ENCODE data around the gene LRRC4C. TPM values are rescaled to one million over a fixed set of nuclear protein-coding genes. Genes with fewer than 3 reads are reported as not detected.

LRRC4C gene
- total and polyA plus RNA-seq, 4 experiments from 2014 or later: not detected

DNA sequence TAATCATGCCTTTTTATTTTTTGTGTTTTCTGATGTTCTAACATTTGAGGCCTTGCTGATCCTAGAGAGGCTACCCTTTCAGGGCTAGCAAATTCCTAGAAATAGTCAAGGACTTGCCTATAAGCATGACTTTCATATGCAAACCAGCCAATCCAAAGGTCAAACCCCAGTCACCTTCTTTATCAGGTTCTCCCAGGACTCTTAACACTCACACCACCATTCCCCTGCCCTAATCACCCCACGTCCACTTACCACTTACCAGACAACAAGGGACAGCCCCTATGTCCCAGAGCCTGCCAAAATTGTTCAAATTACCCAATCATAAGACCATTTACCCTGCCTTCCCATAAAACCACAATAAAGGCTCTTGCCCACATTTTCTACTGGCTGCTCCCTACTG is 1339.8 kb downstream of the LRRC4C start:
- Histone ChIP-seq H3K36me3 (ENCODE audit: insufficient read depth, low read length) (no peaks in the 10 kb centered on the region), H3K9me3 (ENCODE audit: control insufficient read depth in 1 of 2, low read length in 2 of 2) (no peaks in the 10 kb centered on the region), H3K4me3 (ENCODE audit: low read length in 2 of 2) (no peak overlapping the region), H3K27me3 (ENCODE audit: insufficient read depth, low read length) (no peaks in the 10 kb centered on the region), H3K27ac (ENCODE audit: low read depth, low read length) (no peak overlapping the region), H3K4me1 (ENCODE audit: insufficient read depth, low read length) (no peaks in the 10 kb centered on the region)
- ChIA-PET CTCF (ENCODE audit: partially characterized antibody) (no interaction called here), POLR2A (ENCODE audit: partially characterized antibody) (no interaction called here)
- no peaks in the 10 kb centered on the region for H3K4me1 Mint-ChIP-seq
- peaks cover 2 to 23% (median 5%) of the 10 kb centered on the region in 8 donors for H3K9me3 Mint-ChIP-seq
- no peak for DNase-seq
- H3K36me3 Mint-ChIP-seq: no peaks in the 10 kb centered on the region
- no peak overlapping the region for H3K4me3 Mint-ChIP-seq
- H3K27me3 Mint-ChIP-seq: no peaks in the 10 kb centered on the region
- H3K27ac Mint-ChIP-seq: no peak overlapping the region
- intact Hi-C loops (cut with micrococcal nuclease): no loop called here

GRCh38 chr11:40118780-40119179 is 1340.7 kb downstream of the LRRC4C start:
- Histone ChIP-seq H3K27me3 (ENCODE audit: insufficient read depth, low read length) (no peaks in the 10 kb centered on the region), H3K36me3 (ENCODE audit: insufficient read depth, low read length) (no peaks in the 10 kb centered on the region), H3K27ac (ENCODE audit: low read depth, low read length) (no peak overlapping the region), H3K4me1 (ENCODE audit: insufficient read depth, low read length) (no peaks in the 10 kb centered on the region), H3K9me3 (ENCODE audit: control insufficient read depth in 1 of 2, low read length in 2 of 2) (no peaks in the 10 kb centered on the region), H3K4me3 (ENCODE audit: low read length in 2 of 2) (no peak overlapping the region)
- no peaks in the 10 kb centered on the region for H3K36me3 Mint-ChIP-seq
- no peak for DNase-seq
- H3K27me3 Mint-ChIP-seq: no peaks in the 10 kb centered on the region
- no peak overlapping the region for H3K4me3 Mint-ChIP-seq
- ChIA-PET CTCF (ENCODE audit: partially characterized antibody) (no interaction called here), POLR2A (ENCODE audit: partially characterized antibody) (no interaction called here)
- intact Hi-C loops (cut with micrococcal nuclease): no loop called here
- H3K27ac Mint-ChIP-seq: no peak overlapping the region
- no peaks in the 10 kb centered on the region for H3K4me1 Mint-ChIP-seq
- peaks cover 2 to 31% (median 8%) of the 10 kb centered on the region in 8 donors for H3K9me3 Mint-ChIP-seq

DNA sequence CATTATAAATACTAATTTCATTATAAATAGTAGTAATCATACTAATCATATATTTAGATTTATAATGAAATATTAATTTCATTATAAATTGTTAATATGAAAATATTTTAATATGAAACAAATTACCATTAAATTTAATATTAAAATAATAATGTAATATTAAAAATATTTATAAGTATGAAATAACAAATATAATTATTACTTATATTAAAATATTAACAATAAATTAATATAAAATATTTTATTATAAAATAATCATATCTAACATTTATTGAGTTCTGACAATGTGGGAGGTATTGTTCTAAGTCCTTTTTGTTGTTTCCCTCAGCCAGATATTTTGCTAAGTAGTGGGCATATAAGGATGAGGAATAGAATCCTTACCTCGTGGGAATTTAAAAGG is 1341.4 kb downstream of the LRRC4C start:
- Mint-ChIP-seq H3K27me3 (no peaks in the 10 kb centered on the region), H3K4me3 (no peak overlapping the region), H3K36me3 (no peaks in the 10 kb centered on the region), H3K27ac (no peak overlapping the region), H3K9me3 (peaks cover 2 to 32% (median 8%) of the 10 kb centered on the region in 8 donors), H3K4me1 (no peaks in the 10 kb centered on the region)
- Histone ChIP-seq H3K27ac (ENCODE audit: low read depth, low read length) (no peak overlapping the region), H3K36me3 (ENCODE audit: insufficient read depth, low read length) (no peaks in the 10 kb centered on the region), H3K9me3 (ENCODE audit: control insufficient read depth in 1 of 2, low read length in 2 of 2) (no peaks in the 10 kb centered on the region), H3K4me3 (ENCODE audit: low read length in 2 of 2) (no peak overlapping the region), H3K27me3 (ENCODE audit: insufficient read depth, low read length) (no peaks in the 10 kb centered on the region), H3K4me1 (ENCODE audit: insufficient read depth, low read length) (no peaks in the 10 kb centered on the region)
- intact Hi-C loops (cut with micrococcal nuclease): no loop called here
- POLR2A ChIA-PET (ENCODE audit: partially characterized antibody): no interaction called here
- CTCF ChIA-PET (ENCODE audit: partially characterized antibody): no interaction called here
- no peak for DNase-seq

GRCh38 chr11:40104941-40105550 is 1354.4 kb downstream of the LRRC4C start:
- H3K36me3 Mint-ChIP-seq: no peaks in the 10 kb centered on the region
- H3K9me3 Mint-ChIP-seq: peaks cover 3 to 41% (median 16%) of the 10 kb centered on the region in 8 donors
- H3K4me3 Mint-ChIP-seq: no peak overlapping the region
- CTCF ChIA-PET (ENCODE audit: partially characterized antibody): no interaction called here
- Histone ChIP-seq H3K4me1 (ENCODE audit: insufficient read depth, low read length) (no peaks in the 10 kb centered on the region), H3K4me3 (ENCODE audit: low read length in 2 of 2) (no peak overlapping the region), H3K27ac (ENCODE audit: low read depth, low read length) (no peak overlapping the region), H3K9me3 (ENCODE audit: control insufficient read depth in 1 of 2, low read length in 2 of 2) (no peaks in the 10 kb centered on the region), H3K27me3 (ENCODE audit: insufficient read depth, low read length) (no peaks in the 10 kb centered on the region), H3K36me3 (ENCODE audit: insufficient read depth, low read length) (no peaks in the 10 kb centered on the region)
- intact Hi-C loops (cut with micrococcal nuclease): no loop called here
- H3K27me3 Mint-ChIP-seq: no peaks in the 10 kb centered on the region
- no peak overlapping the region for H3K27ac Mint-ChIP-seq
- DNase-seq: no peak
- no peaks in the 10 kb centered on the region for H3K4me1 Mint-ChIP-seq
- POLR2A ChIA-PET (ENCODE audit: partially characterized antibody): no interaction called here

DNA sequence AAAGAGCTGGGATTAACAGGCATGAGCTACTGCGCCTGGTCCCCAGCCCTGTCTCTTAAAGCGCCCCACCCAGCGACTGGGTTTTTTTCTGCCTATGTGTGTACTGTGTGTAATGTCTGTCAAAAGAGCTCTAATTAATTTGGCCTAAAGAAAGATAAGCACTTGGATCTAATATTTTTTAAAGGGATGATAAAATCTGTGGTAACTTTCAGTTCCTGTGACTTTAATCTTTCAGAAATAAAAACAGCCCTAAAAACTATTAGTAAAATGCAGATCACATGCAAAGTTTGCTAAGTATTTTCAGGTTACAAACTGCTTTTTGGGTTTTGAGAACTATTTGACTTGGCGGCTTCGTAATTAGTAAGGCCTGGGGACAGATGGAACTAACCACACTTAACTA is 1358.7 kb downstream of the LRRC4C start:
- intact Hi-C loops (cut with micrococcal nuclease): no loop called here
- H3K9me3 ChIP-seq (ENCODE audit: control insufficient read depth in 1 of 2, low read length in 2 of 2): no peaks in the 10 kb centered on the region
- CTCF ChIA-PET (ENCODE audit: partially characterized antibody): no interaction called here
- H3K27ac Mint-ChIP-seq: no peak overlapping the region
- POLR2A ChIA-PET (ENCODE audit: partially characterized antibody): no interaction called here
- no peaks in the 10 kb centered on the region for H3K27me3 ChIP-seq (ENCODE audit: insufficient read depth, low read length)
- no peaks in the 10 kb centered on the region for H3K4me1 Mint-ChIP-seq
- H3K4me1 ChIP-seq (ENCODE audit: insufficient read depth, low read length): no peaks in the 10 kb centered on the region
- peaks cover 3 to 32% (median 19%) of the 10 kb centered on the region in 8 donors for H3K9me3 Mint-ChIP-seq
- no peak overlapping the region for H3K4me3 ChIP-seq (ENCODE audit: low read length in 2 of 2)
- H3K4me3 Mint-ChIP-seq: no peak overlapping the region
- H3K27ac ChIP-seq (ENCODE audit: low read depth, low read length): no peak overlapping the region
- no peak for DNase-seq
- no peaks in the 10 kb centered on the region for H3K36me3 Mint-ChIP-seq
- no peaks in the 10 kb centered on the region for H3K36me3 ChIP-seq (ENCODE audit: insufficient read depth, low read length)
- H3K27me3 Mint-ChIP-seq: no peaks in the 10 kb centered on the region

DNA sequence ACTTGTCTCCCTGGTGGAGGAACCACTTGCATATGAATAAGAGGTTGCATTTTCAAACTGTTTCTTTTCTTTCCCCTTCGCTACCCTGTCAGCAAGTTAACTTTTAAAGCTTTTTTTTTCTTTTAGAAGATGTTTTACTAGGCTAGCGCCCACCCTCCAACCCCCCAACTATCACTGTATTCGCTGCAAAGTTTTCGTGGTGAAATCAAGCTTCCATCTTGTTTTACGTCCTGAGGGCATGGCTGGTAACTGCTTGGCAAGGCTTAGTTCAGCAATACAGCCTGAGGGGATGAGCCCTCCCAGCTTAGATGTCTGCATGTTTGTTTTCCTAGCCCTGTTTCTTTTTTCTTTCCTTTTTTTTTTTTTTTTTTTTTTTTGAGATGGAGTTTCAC is 1359.3 kb downstream of the LRRC4C start:
- Mint-ChIP-seq H3K9me3 (peaks cover 3 to 31% (median 16%) of the 10 kb centered on the region in 8 donors), H3K27me3 (no peaks in the 10 kb centered on the region), H3K36me3 (no peaks in the 10 kb centered on the region), H3K4me3 (no peak overlapping the region), H3K27ac (no peak overlapping the region), H3K4me1 (no peaks in the 10 kb centered on the region)
- H3K4me3 ChIP-seq (ENCODE audit: low read length in 2 of 2): no peak overlapping the region
- no peak overlapping the region for H3K27ac ChIP-seq (ENCODE audit: low read depth, low read length)
- ChIA-PET POLR2A (ENCODE audit: partially characterized antibody) (no interaction called here), CTCF (ENCODE audit: partially characterized antibody) (no interaction called here)
- DNase-seq: no peak
- no peaks in the 10 kb centered on the region for H3K9me3 ChIP-seq (ENCODE audit: control insufficient read depth in 1 of 2, low read length in 2 of 2)
- no peaks in the 10 kb centered on the region for H3K36me3 ChIP-seq (ENCODE audit: insufficient read depth, low read length)
- H3K4me1 ChIP-seq (ENCODE audit: insufficient read depth, low read length): no peaks in the 10 kb centered on the region
- intact Hi-C loops (cut with micrococcal nuclease): no loop called here
- no peaks in the 10 kb centered on the region for H3K27me3 ChIP-seq (ENCODE audit: insufficient read depth, low read length)

DNA sequence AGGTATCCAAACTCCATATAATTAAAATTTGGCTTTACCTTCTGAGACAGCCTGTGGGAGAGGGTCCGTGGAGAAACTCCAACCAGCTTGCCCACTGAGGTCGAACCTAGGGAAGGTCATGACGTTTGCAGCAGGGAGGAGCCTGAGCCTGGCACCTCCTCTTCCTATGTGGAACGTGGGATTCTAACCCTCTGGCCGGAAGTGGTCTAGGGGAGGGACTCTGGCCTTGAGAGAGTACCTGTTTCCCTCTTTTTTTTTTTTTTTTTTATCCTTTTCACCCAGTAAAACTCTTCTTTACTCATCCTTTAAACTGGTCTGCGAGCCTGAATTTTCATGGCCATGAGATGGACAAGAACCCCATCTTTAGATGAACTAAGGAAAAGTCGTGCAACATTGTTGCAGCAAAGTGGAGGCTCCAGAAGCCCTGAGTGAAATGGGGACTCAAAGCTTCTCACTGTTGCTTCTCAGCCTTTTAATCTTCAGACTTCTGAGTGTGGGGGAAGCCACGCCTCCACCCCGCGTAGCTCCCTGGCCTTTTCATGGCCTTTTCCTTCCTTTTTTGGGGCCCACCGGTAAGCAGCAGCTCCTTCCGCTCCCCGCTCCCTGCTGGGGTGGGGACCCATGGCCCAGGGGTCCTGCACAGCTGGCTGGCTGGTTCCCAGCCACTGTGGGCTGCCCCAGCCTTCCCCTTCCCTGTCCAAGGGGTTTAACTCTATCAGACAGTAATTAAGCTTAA is 1359.9 kb downstream of the LRRC4C start:
- CTCF ChIA-PET (ENCODE audit: partially characterized antibody): no interaction called here

More for the DNA sequence above, 1359.9 kb downstream of the LRRC4C start:
- H3K27ac ChIP-seq (ENCODE audit: low read depth, low read length): no peak overlapping the region
- H3K27ac Mint-ChIP-seq: no peak overlapping the region
- no peaks in the 10 kb centered on the region for H3K9me3 ChIP-seq (ENCODE audit: control insufficient read depth in 1 of 2, low read length in 2 of 2)
- intact Hi-C loops (cut with micrococcal nuclease): no loop called here
- peaks cover 3 to 26% (median 15%) of the 10 kb centered on the region in 8 donors for H3K9me3 Mint-ChIP-seq
- no peaks in the 10 kb centered on the region for H3K27me3 Mint-ChIP-seq
- H3K4me1 Mint-ChIP-seq: no peaks in the 10 kb centered on the region
- H3K36me3 Mint-ChIP-seq: no peaks in the 10 kb centered on the region
- no peak overlapping the region for H3K4me3 ChIP-seq (ENCODE audit: low read length in 2 of 2)
- H3K27me3 ChIP-seq (ENCODE audit: insufficient read depth, low read length): no peaks in the 10 kb centered on the region
- no peaks in the 10 kb centered on the region for H3K36me3 ChIP-seq (ENCODE audit: insufficient read depth, low read length)
- DNase-seq: no peak
- no peaks in the 10 kb centered on the region for H3K4me1 ChIP-seq (ENCODE audit: insufficient read depth, low read length)
- POLR2A ChIA-PET (ENCODE audit: partially characterized antibody): no interaction called here
- no peak overlapping the region for H3K4me3 Mint-ChIP-seq
